Stimulated activated CD8-positive, alpha-beta memory T cell treated with anti-CD3 and anti-CD28 coated beads, Interleukin-12 subunit alpha, Interleukin-12 subunit beta, amount 100 ng/mL, for 24 hours (primary cell): ENCODE data around the gene COX7B.
"Not testable (repeated sequence)": the region's sequence is repeated elsewhere in the genome, so short reads cannot be mapped to it uniquely, and the experiment has no call there.

Experiments
- DNase-seq: peaks from one replicate; pipeline ENCODE4 v3.0.0-alpha.2; 2020; ENCODE audit errors: extremely low read depth

COX7B gene, protein sequence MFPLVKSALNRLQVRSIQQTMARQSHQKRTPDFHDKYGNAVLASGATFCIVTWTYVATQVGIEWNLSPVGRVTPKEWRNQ

DNA sequence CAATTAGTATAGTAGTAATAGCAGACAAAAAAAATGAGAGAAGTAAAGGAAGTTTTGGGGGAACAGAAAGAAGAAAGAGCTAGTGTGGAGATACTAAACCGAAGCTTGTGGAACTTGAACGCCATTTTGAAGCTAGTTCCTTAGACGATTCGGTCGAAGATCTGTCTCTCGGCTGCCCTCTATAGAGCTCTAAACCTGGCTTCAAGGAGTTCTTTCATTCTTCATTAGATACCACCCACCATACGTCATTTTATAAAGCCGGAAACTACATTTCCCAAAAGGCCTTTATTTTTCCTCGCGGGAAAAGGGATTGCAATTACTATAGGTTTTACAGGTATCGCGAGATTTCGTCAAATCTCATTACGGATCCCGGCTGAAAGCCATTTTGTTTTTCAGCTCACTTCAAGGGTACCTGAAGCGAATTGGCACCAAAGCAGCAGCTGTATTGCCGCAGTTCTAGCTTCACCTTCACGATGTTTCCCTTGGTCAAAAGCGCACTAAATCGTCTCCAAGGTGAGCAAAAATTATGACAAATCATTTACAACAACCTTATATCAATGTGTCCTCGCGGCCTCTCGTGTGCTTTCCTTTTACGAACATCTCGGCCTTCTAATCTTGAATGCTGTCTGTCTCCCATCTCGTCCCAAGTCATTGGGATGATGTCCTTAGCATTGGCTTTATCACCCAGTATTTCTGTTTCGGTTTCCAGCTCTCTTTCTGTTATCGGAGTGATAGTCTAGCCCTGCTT is at the start of gene COX7B:
Gene COX7B (plus strand): TSS at position 388 of the 748 bp plus-strand sequence. CDS start 86 bp downstream, at position 474.
- DNase-seq = peak; percentile 11

DNA sequence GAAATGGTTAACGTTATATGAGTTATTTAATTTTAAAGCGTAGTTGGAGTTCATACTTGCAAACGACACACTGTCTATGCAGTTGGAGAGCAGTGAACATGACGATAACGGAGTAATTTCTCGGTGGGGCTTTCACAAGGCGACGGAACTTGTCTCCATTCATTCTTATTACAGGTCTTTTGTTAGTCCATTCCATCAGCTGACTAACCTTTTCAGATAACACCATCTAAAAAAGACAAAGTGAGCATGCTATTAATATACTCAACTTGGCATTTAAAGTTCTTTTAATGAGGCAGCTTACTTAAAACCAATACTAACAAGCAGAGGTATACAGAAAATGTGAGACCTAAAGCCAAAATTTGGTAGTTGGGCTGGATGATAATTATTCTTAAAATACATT is 23.9 kb upstream of the COX7B start:
- no peak for DNase-seq

DNA sequence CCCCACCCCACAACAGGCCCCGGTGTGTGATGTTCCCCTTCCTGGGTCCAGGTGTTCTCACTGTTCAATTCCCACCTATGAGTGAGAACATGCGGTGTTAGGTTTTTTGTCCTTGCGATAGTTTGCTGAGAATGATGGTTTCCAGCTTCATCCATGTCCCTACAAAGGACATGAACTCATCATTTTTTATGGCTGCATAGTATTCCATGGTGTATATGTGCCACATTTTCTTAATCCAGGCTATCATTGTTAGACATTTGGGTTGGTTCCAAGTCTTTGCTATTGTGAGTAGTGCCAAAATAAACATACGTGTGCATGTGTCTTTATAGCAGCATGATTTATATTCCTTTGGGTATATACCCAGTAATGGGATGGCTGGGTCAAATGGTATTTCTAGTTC is 17.9 kb upstream of the COX7B start:
- DNase-seq = not testable (repeated sequence)

DNA sequence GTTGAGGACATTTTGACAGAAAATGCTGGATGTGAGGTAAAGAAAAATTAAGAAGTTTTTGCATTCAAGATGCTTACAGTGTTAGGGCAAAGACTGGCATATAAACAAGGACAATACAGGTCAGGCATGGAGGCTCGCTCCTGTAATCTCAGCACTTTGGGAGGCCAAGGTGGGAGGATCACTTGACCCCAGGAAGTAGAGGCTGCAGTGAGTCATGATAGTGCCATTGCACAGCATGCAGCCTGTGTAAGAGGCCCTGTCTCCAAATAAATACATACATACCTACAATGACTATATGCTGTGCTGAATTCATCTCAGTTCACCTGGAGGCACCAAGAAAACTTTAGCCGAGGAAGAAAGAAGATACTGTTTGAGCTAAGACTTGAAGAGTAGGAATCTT is 6.4 kb upstream of the COX7B start:
- no peak for DNase-seq

DNA sequence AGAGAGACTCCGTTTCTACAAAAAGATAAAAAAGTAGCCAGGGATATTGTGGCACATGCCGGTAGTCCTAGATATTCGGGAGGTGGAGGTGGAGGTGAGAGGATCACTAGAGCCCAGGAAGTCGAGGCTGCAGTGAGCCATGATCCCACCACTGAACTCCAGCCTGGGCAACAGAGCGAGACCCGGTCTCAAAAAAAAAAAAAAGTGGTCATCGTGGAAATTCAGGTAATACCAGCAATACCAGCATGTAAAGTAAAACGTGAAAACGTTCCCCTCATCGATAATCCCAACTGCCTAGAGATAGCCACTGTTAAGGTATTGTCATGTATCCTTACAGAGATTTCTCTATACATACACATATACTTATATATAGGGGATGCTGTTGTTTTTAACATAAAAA is 5.6 kb upstream of the COX7B start:
- DNase-seq = no peak

DNA sequence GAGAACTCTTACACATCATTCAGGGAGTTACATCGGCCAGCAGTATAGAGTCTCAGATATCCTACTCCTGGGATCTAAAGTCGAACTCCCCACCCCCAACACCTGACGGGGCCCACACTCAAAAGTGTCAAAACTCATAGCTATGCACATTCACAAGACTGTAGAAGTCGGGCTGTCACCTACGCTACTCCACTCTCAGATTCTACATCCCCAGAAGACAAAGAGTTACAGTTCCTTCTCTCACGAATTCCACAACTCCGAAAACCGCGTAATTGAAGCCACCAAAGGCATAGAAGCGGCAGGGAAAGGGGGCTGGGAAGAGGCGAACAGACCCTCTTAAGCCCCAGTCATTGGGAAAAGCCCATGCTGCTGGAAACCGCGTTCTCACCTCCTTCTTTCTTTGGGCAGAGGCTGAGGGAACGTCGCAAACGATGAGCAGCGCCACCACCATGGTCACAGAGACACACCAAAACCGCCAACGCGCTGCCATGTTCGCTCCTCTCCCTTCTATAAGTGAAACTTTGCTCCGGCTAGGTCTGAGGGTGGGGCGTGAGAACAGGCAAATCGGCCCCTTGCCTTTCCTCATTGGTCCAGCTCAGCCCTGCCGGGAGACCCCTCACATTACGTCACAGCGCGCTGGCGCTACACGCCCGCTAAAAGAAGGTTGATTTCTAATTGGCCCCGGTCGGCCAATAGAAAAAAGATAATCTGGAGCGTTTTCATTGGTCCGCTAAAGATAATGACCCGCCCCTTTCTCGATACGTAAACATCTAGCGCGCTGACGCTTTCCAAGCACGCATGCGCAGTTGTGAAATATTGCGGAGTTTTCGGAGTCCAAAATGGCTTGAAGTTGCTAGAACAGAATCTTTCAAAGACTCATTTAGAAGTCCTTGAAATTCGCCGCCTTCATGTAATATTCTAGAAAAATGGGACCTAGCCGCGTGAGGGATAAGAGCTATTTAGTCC is 4.1 kb upstream of the COX7B start, which contains the start of gene MAGT1:
Gene MAGT1 (minus strand): TSS at position 515 of the 966 bp plus-strand sequence. CDS start 25 bp downstream, at position 490.
- DNase-seq = peak; percentile 65

DNA sequence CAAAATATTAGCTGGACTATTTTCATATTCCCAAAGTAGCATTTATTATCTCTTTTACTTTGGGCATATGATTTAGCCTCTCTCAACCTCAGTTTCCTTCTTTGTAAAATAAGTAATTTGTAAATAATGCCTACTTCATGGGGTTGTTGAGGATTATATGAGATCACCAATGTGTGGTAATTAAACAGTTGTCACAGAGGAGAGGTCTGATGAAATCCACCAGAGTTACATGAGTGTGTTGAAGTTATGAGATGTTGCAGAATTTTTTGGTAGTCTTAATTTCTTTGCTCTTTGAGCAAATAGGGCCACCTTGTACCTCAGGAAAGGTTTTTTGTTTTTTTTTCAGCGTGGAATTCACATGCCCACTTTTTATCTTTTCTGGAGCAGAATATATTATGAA is 1.4 kb downstream of the COX7B start:
- DNase-seq = no peak

DNA sequence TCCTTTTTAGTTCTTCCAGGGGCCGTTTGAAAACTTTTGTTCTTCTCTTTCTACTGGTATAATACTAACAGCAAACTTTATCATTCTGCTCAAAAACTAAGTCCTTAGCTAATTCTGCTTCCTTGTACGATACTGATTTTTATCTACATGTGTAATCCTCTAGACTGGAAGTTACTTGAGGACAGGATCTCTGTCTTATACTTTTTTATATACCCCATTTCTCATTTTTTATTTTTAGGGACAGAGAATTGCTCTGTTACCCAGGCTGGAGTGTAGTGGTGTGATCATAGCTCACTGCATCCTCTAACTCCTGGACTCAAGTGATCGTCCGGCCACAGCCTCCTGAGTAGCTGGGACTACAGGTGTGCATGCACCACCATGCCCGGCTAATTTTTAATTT is 2.2 kb downstream of the COX7B start:
- DNase-seq = no peak

DNA sequence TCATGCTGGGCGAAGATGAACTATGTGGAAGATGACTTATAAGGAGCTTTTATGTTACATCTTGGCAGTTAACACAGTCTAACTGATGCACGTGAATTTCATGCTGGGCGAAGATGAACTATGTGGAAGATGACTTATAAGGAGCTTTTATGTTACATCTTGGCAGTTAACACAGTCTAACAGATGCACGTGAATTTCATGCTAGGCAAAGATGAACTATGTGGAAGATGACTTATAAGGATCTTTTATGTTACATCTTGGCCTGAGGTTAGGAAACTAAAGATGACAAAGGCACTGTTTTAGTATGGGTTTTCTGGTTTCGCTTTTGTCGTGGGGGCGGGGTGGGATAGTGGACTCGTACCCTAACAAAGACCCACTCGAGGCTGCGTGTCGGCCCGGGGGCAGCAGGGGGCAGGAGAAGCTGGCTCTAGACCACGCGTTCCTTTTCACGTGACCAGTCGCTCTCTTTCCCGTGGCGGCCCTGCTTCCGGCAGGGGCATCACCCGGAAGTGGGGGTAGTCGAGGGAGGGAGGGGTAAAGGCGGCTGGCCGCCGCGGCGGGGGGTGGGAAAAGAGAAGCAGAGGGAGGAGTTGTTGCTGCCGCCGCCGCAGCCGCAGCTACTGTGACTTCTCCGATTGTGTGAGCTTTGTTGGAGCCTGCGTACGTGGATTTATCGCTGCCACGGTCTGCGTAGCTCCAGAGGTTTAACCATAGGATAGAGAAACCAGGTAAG is 11.0 kb downstream of the COX7B start, which contains the start of gene ATP7A:
Gene ATP7A (plus strand): TSS at position 586 of the 733 bp plus-strand sequence. CDS start 60,949 bp downstream, outside the sequence.
- peak; percentile 83 for DNase-seq

DNA sequence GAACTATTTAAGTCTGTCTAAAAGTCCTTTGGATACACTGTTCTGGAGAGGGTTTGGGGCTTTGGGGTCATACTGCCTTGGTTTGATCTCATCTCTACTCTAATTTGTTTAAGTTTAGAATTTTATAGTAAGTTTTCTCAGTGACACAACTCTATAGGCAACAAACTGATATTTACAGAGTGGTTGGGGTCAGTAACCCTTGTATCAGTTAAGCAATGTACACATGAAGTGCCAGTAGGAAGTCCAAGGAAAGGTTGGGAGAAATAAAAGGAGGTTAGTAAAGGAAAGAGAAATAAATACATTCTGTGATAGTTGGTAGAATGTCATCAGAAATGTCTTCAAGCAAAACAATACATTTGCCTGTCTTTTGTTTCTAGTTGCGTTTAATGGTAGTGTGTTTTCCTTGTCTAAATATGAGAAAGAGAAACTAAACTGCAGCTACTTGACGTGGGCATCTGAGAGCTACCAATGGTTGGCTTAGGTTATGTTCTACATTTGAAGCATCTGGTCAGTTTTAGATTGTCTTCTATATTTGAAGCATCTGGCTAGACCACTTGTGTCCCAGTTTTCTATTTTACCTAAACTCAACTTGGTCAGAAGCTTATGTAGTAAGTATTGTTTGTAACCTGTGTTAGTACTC is 18.1 kb downstream of the COX7B start:
- no peak for DNase-seq

DNA sequence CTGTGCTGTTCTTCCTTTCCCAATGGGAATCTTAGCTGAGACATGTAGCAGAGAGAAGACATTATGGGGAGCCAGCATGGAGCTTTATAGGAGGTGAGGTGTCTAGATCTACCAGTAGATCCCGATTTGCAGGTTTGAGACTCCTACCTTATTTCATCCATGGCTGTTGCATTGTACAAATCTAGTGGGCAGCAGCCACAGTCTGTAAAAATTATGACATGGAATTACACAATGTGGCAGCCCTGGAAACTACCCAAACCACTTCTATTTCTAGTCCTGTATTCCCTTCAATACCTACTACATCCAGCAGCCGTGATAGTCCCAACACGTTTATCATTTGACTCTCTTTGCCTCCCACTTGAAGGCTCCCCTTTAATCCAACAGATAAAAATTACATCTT is 19.3 kb downstream of the COX7B start:
- no peak for DNase-seq

DNA sequence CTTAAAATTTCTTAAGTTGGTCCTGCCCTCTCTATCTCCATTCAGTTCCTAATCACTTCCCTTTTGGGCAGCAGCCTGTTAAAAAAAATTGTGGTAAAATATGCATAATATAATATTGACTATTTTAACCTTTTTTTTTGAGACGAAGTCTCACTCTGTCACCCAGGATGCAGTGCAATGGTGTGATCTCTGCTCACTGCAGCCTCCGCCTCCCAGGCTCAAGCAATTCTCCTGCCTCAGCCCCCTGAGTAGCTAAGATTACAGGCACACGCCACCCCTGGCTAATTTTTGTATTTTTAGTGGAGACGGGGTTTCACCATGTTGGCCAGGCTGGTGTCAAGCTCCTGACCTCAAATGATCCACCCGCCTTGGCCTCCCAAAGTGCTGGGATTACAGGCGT is 20.1 kb downstream of the COX7B start:
- not testable (repeated sequence) for DNase-seq

DNA sequence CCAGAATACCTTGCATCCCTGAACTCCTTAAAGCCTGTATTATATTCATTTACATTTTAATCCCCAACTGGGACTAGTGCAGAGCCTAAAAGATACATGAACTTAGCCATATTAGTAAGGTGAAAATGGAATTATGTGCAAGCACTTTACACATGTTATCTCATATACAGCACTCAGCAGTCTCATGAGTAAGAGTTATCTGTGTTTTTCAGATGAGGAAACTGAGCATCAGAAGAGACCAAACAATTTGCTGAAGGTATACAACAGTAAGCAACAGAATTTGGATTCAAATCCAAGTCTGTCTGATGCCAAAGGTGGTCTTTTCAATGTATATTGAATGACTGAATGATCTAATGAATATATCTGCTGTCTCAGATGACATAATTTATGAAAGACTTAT is 23.5 kb downstream of the COX7B start:
- DNase-seq = no peak

DNA sequence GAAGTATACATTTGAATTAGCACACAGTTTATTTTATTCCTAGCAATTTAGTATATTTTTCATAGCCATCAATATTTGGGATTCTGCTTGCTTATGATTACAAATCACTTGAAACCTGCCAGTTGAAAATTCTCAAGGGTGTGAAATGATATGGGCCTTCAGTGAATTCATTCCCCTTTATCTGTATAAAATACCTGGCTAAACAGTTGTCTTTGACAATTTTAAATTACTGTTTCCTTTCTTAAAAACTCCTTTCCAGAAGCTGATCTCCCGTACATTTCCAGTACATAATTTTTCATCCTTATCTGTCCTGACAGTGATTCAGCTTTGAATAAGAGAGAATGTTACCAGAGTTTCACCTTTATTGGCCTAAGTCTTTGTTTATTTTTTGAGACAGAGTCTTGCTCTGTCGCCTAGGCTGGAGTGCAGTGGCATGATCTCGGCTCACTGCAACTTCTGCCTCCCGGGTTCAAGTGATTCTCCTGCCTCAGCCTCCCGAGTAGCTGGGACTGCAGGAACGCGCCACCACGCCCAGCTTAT is 25.1 kb downstream of the COX7B start:
- DNase-seq = no peak

DNA sequence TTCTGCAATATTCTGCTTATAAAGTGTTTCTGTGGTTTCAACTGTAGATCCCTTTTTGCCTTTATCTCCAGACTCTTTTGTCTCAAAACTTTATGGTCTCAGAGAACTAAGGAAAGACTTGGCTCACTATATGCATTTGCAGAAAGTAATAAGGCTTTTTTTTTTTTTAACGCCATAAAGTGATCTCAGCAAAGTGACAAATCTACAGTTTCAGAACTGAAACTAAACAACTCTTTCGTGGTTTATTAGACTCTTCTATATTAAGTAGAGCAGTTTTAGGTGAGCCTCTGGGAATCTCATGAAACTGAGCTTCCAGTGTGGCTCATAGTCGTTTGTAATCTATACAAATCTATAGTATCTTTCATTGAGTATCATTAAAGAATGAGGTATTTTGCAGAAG is 26.5 kb downstream of the COX7B start:
- DNase-seq = no peak

DNA sequence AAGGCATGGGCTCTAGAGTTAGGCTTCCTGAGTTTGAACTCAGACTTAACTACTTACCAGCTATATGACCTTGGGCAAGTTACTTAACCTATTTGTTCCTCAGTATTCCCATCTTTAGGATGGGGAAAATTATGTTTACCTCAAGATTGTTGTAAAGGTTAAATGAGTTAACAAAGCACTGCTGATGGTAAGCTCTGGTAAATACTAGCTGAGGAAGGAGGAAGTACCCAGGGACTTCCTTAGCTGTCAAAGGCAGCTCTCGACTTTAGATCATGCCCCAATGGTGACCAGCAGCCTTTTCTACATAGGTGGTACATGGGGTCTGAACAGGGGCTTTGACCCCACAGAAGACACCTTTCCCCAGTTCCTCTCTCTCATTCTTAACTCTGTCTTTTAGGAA is 31.3 kb downstream of the COX7B start:
- DNase-seq = no peak

DNA sequence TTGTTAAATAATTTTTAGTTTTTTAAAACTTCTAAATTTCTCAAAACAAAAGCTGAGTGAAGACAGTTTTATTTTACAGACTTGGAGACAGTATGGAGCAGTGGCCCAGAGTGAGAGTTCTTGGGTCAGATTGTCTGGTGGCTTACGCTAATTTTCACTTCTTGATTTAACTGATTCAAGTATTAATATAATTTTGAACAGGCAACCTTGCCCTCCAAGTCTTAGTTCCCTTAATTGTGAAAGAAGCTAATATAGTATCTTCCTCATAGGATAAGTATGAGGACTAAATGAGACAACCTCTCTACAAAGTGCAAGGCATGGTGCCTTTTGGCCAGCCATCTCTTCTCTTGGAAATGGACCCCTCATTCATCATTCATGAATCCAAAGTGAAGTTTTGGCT is 36.6 kb downstream of the COX7B start:
- DNase-seq = no peak

DNA sequence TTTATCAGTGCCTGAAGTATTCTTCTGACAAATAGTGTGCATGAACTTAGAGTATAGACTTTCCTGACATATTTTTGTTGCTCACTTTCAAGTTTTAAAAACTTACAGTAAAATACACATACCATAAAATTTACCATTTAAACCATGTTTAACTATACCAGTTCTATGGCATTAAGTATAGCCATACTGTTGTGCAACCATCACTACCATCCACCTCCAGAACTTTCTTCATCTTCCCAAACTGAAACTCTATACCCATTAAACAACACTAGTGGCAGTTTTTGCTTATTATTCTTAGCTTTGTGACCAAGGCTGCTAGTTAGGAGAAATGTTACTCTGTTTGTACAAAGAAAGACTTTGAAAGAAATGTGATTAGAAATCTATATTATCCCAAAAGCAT is 37.0 kb downstream of the COX7B start:
- DNase-seq = no peak

DNA sequence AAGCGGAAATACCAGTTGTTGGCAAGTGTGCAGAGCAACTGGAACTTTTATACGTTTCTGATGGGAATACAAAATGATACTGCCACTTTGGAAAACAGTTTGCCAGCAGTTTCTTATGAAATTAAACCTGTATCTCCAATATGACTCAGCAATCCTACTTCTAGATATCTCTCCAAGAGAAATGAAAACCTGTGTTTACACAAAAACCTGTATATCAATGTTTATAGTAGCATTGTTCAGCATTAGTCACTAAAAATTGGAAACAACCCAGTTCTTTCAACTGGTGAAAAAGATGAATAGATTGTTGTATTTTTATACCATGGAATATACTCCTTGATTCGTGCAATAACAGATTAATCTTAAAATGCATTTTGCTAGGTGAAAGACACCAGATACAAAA is 38.0 kb downstream of the COX7B start:
- DNase-seq = no peak

DNA sequence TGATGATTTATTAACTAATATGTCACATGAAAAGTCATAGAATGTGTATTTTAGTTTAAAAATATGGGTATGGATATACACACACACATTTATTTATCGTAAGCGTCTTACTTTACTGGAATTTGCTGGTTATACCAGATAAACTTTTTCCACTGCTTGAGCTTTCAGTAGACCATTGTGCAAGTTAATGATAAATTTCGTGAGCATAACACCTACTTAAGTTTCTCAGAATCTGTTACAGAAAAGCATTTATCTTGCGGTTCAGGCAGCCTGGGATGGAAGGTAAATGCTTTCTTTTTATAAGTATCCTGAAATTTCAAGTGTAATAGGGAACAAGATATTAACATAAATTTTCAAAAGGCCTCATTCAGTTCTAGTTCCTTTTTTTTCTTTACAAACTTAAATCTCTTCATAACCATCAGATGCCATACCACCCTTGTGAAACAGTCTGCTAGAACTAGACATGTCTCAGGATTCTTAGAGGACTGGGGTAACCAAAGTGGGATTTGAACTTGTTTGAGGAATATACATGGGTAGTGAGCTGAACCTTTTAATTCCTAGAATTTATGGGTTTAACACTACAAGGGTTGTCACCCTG is 38.9 kb downstream of the COX7B start:
- DNase-seq = no peak

DNA sequence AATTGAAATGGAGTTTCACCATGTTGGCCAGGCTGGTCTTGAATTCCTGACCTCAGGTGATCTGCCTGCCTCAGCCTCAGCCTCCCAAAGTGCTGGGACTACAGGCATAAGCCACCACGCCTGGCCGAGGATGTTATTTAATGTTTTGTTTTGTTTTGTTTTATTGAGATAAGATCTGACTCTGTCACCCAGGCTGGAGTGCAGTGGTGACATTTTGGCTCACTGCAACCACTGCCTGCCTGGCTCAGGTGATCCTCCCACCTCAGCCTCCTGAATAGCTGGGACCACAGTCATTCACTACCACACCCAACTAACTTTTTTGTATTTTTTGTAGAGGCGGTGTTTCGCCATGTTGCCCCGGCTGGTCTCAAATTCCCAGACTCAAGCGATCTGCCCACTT is 45.8 kb downstream of the COX7B start:
- DNase-seq = not testable (repeated sequence)
